IMR-90 (cell line): ENCODE measurements around the gene KBTBD7. TPM values are rescaled to one million over a fixed set of nuclear protein-coding genes. Genes with fewer than 3 reads are reported as not detected.
A peak's percentile ranks its signal among the peaks of the same experiment; 100 is the strongest.

Experiments used
- ATAC-seq: fragments of 200-7000 bp; cut with Tn5 transposase; 2 replicates; pipeline ENCODE4 v1.9.1; 2020; ENCODE audit warnings: low read depth, mild to moderate bottlenecking, moderate library complexity
- Bru-seq: library from RNA; stranded (reverse); fragments of 400-500 nt; gene quantifications from one replicate; lab custom pipeline; 2021; lab: Mats Ljungman, UMichigan
- BruChase-seq, 2 experiments: library from RNA; stranded (reverse); fragments of 400-500 nt; gene quantifications; one replicate each; lab custom pipeline; 2021; lab: Mats Ljungman, UMichigan
- BruUV-seq: library from RNA; stranded (reverse); fragments of 400-500 nt; replicated peaks from 2 replicates; lab custom pipeline; 2021; lab: Mats Ljungman, UMichigan
- CTCF ChIA-PET: fragments of 300-600 bp; formaldehyde crosslinking; extraction: SDS; loops from one replicate; lab custom pipeline; 2021; ENCODE audit warnings: antibody characterized with exemption; lab: Yijun Ruan, JAX
- POLR2A ChIA-PET: fragments of 300-600 bp; sonication (Branson Sonifier 250); formaldehyde crosslinking; loops from one replicate; lab custom pipeline; 2022; ENCODE audit warnings: antibody characterized with exemption; ENCODE audit not compliant: unreplicated experiment; lab: Charles Lee
- DNase-seq: peaks from one replicate; pipeline ENCODE4 v3.0.0; 2013
- H2AFZ ChIP-seq: replicated peaks from 2 replicates; pipeline ENCODE3; 2013; ENCODE audit warnings: low read length, mild to moderate bottlenecking; ENCODE audit not compliant: poor library complexity
- H2AK5ac ChIP-seq: 2 replicates; pipeline ENCODE4 v1.6.1; 2013; ENCODE audit warnings: low read depth, low read length, inconsistent platforms
- H2AK9ac ChIP-seq: replicated peaks from 2 replicates; pipeline ENCODE3; 2013; ENCODE audit warnings: mild to moderate bottlenecking, low read depth, low read length, moderate library complexity; ENCODE audit not compliant: poor library complexity
- H2BK120ac ChIP-seq: 2 replicates; pipeline ENCODE4 v1.6.1; 2013; ENCODE audit warnings: low read depth, low read length, inconsistent platforms
- H2BK15ac ChIP-seq: 3 replicates; pipeline ENCODE4 v1.6.1; 2013; ENCODE audit warnings: low read depth, low read length, inconsistent platforms
- H2BK20ac ChIP-seq: 2 replicates; pipeline ENCODE4 v1.6.1; 2013; ENCODE audit warnings: low read depth, mild to moderate bottlenecking, inconsistent platforms, low read length, moderate library complexity
- H2BK5ac ChIP-seq: 2 replicates; pipeline ENCODE4 v1.6.1; 2013; ENCODE audit warnings: mild to moderate bottlenecking, low read depth, low read length, inconsistent platforms; ENCODE audit not compliant: poor library complexity, severe bottlenecking
- H3K14ac ChIP-seq: replicated peaks from 2 replicates; pipeline ENCODE4 v1.6.1; 2013; ENCODE audit warnings: low read depth, low read length, inconsistent platforms
- H3K18ac ChIP-seq: 2 replicates; pipeline ENCODE4 v1.6.1; 2013; ENCODE audit warnings: low read depth, low read length, control low read depth
- H3K23ac ChIP-seq: 2 replicates; pipeline ENCODE4 v1.6.1; 2013; ENCODE audit warnings: low read depth, low read length, inconsistent platforms
- H3K27ac ChIP-seq: 2 replicates; pipeline ENCODE4 v1.5.1; 2013; ENCODE audit warnings: mild to moderate bottlenecking, control low read depth, low read length; ENCODE audit not compliant: insufficient read depth
- H3K27me3 ChIP-seq: 2 replicates; pipeline ENCODE4 v1.6.1; 2013; ENCODE audit warnings: low read length; ENCODE audit not compliant: control insufficient read depth, insufficient read depth
- H3K36me3 ChIP-seq: 2 replicates; pipeline ENCODE4 v1.6.1; 2013; ENCODE audit warnings: low read length, mixed read lengths; ENCODE audit not compliant: control insufficient read depth, insufficient read depth
- H3K4ac ChIP-seq: 2 replicates; pipeline ENCODE4 v1.6.1; 2013; ENCODE audit warnings: low read depth, low read length, inconsistent platforms
- H3K4me1 ChIP-seq: 2 replicates; pipeline ENCODE4 v1.6.1; 2013; ENCODE audit warnings: low read length, mixed read lengths; ENCODE audit not compliant: control insufficient read depth, insufficient read depth
- H3K4me2 ChIP-seq: 2 replicates; pipeline ENCODE4 v1.6.1; 2013; ENCODE audit warnings: low read depth, mild to moderate bottlenecking, control low read depth, low read length, moderate library complexity
- H3K4me3 ChIP-seq: 2 replicates; pipeline ENCODE4 v1.5.1; 2013; ENCODE audit warnings: low read depth, mild to moderate bottlenecking, control low read depth, low read length, moderate library complexity; ENCODE audit not compliant: insufficient read depth
- H3K56ac ChIP-seq: 2 replicates; pipeline ENCODE4 v1.6.1; 2013; ENCODE audit warnings: low read length, inconsistent platforms; ENCODE audit not compliant: insufficient read depth; ENCODE audit errors: extremely low read depth
- H3K79me1 ChIP-seq, 2 experiments: 2 replicates each; pipeline ENCODE4 v1.6.1; 2013; ENCODE audit warnings: low read length in 2 of 2, inconsistent platforms in 1 of 2, low read depth in 1 of 2
- H3K9ac ChIP-seq: 2 replicates; pipeline ENCODE4 v1.6.1; 2013; ENCODE audit warnings: low read depth, low read length, control low read depth
- H3K9me1 ChIP-seq: 2 replicates; pipeline ENCODE4 v1.6.1; 2013; ENCODE audit warnings: low read length, inconsistent platforms; ENCODE audit not compliant: insufficient read depth
- H3K9me3 ChIP-seq: 2 replicates; pipeline ENCODE4 v1.6.1; 2013; ENCODE audit warnings: low read length; ENCODE audit not compliant: control insufficient read depth, insufficient read depth
- H4K20me1 ChIP-seq: 2 replicates; pipeline ENCODE4 v1.6.1; 2013; ENCODE audit warnings: low read length, inconsistent platforms; ENCODE audit not compliant: insufficient read depth
- H4K5ac ChIP-seq: 2 replicates; pipeline ENCODE4 v1.6.1; 2013; ENCODE audit warnings: mild to moderate bottlenecking, low read depth, low read length, control low read depth
- H4K8ac ChIP-seq, 2 experiments: 2 replicates each; pipeline ENCODE4 v1.6.1; 2013; ENCODE audit warnings: low read depth in 2 of 2, low read length in 2 of 2, control low read depth in 1 of 2, inconsistent platforms in 1 of 2
- H4K91ac ChIP-seq: 2 replicates; pipeline ENCODE4 v1.6.1; 2013; ENCODE audit warnings: low read depth, low read length, inconsistent platforms; ENCODE audit not compliant: insufficient read depth
- CEBPB ChIP-seq: IDR thresholded peaks from 2 replicates; pipeline ENCODE4 v1.6.1; 2012; ENCODE audit warnings: low read depth, low read length, improper control_type of control experiment
- CHD1 ChIP-seq: IDR thresholded peaks from 2 replicates; pipeline ENCODE4 v1.6.1; 2012; ENCODE audit warnings: low read depth, low read length, improper control_type of control experiment
- CTCF ChIP-seq: conservative IDR thresholded peaks from 2 replicates; pipeline ENCODE4 v1.5.1; 2012; ENCODE audit warnings: mild to moderate bottlenecking, low read depth, low read length, improper control_type of control experiment
- FOS ChIP-seq: fragments of 150-350 bp; IDR thresholded peaks from 2 replicates; pipeline ENCODE4 v1.6.1; 2016; ENCODE audit warnings: low read depth, low read length
- MAFK ChIP-seq: IDR thresholded peaks from 2 replicates; pipeline ENCODE4 v1.6.1; 2012; ENCODE audit warnings: low read depth, low read length, improper control_type of control experiment
- MXI1 ChIP-seq: IDR thresholded peaks from 2 replicates; pipeline ENCODE4 v1.6.1; 2012; ENCODE audit warnings: low read depth, mild to moderate bottlenecking, low read length, moderate library complexity, borderline replicate concordance
- NFE2L2 ChIP-seq: fragments of 150-350 bp; IDR thresholded peaks from 2 replicates; pipeline ENCODE4 v1.6.1; 2016; ENCODE audit warnings: low read depth, mild to moderate bottlenecking, low read length
- POLR2A ChIP-seq: IDR thresholded peaks from 2 replicates; pipeline ENCODE4 v1.6.1; 2012; ENCODE audit warnings: mild to moderate bottlenecking, low read depth, low read length
- RCOR1 ChIP-seq: IDR thresholded peaks from 2 replicates; pipeline ENCODE4 v1.6.1; 2012; ENCODE audit warnings: mild to moderate bottlenecking, low read length, improper control_type of control experiment; ENCODE audit not compliant: insufficient replicate concordance
- RFX5 ChIP-seq: IDR thresholded peaks from 2 replicates; pipeline ENCODE4 v1.8.0; 2012; ENCODE audit warnings: low read depth, mild to moderate bottlenecking, low read length, moderate library complexity
- SMC3 ChIP-seq: fragments of 150-350 bp; IDR thresholded peaks from 2 replicates; pipeline ENCODE4 v1.6.1; 2016; ENCODE audit warnings: low read depth, mild to moderate bottlenecking, antibody characterized with exemption, low read length, moderate library complexity
- WGBS, 2 experiments: methylation state at CpG; one replicate each; pipeline versions ENCODE4 v1.1.5 to v1.1.7; 2013; ENCODE audit warnings: missing lambda C conversion rate in 2 of 2; ENCODE audit not compliant: insufficient read length in 1 of 2; ENCODE audit errors: extremely low coverage in 2 of 2; 5-methylcytosine and 5-hydroxymethylcytosine counted together
- dilution Hi-C: fragments of 300-500 bp; cut with HindIII; formaldehyde crosslinking; loops from one replicate; pipeline ENCODE4 v1.14.3; 2018; ENCODE audit warnings: low sequenced_read_pairs; ENCODE audit not compliant: unreplicated experiment
- in situ Hi-C: fragments of 300-500 bp; cut with MboI; formaldehyde crosslinking; loops from 3 replicates; pipeline ENCODE4 v1.14.3; 2019; ENCODE audit warnings: low sequenced_read_pairs, inconsistent platforms, mixed read lengths
- intact Hi-C: fragments of 100-400 bp; cut with micrococcal nuclease; formaldehyde crosslinking; loops from 2 replicates; pipeline ENCODE4 v1.10.0; 2022
- long read RNA-seq: library from polyadenylated mRNA; unstranded; transcript quantifications from one replicate; pipeline ENCODE4 v2.0.0, GENCODE V29; 2021; ENCODE audit not compliant: unreplicated experiment
- polyA plus RNA-seq, 3 experiments: library from polyadenylated mRNA; depleted of rRNA; stranded (reverse); fragments of >200 nt; gene quantifications; 2 replicates each; pipeline ENCODE4 v1.2.3, GENCODE V29; 2012; ENCODE audit warnings: low replicate concordance in 1 of 3
- total RNA-seq: library from RNA; depleted of rRNA; stranded (reverse); fragments of >200 nt; gene quantifications from 2 replicates; pipeline ENCODE4 v1.2.3, GENCODE V29; 2012; rRNA removed

Gene KBTBD7, protein sequence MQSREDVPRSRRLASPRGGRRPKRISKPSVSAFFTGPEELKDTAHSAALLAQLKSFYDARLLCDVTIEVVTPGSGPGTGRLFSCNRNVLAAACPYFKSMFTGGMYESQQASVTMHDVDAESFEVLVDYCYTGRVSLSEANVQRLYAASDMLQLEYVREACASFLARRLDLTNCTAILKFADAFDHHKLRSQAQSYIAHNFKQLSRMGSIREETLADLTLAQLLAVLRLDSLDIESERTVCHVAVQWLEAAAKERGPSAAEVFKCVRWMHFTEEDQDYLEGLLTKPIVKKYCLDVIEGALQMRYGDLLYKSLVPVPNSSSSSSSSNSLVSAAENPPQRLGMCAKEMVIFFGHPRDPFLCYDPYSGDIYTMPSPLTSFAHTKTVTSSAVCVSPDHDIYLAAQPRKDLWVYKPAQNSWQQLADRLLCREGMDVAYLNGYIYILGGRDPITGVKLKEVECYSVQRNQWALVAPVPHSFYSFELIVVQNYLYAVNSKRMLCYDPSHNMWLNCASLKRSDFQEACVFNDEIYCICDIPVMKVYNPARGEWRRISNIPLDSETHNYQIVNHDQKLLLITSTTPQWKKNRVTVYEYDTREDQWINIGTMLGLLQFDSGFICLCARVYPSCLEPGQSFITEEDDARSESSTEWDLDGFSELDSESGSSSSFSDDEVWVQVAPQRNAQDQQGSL
- total RNA-seq = 7.9 and 9.4 TPM in 2 replicates
- 1.8 and 2.1 TPM in 2 replicates for polyA plus RNA-seq (2012; rRNA removed)
- 1.0 and 1.5 TPM in 2 replicates for polyA plus RNA-seq (2012; cell fraction: cytosol; rRNA removed)
- 0.66 and 0.91 TPM in 2 replicates for polyA plus RNA-seq (2012; cell fraction: nucleus; rRNA removed; ENCODE audit: low replicate concordance)
- percentile 61 among the genes with signal in this experiment for Bru-seq, nascent RNA
- percentile 45 among the genes with signal in this experiment for BruChase-seq, experiment 1, labeled RNA remaining after a 6-hour chase
- percentile 79 among the genes with signal in this experiment for BruChase-seq, experiment 2, labeled RNA remaining after a 2-hour chase
- long read RNA-seq, full-length matches to known transcripts = 25 of 25 reads
- long read RNA-seq, partial matches to known transcripts = 0 of 25 reads
- long read RNA-seq, other reads (novel, unspliced or antisense) = 0 of 25 reads

DNA sequence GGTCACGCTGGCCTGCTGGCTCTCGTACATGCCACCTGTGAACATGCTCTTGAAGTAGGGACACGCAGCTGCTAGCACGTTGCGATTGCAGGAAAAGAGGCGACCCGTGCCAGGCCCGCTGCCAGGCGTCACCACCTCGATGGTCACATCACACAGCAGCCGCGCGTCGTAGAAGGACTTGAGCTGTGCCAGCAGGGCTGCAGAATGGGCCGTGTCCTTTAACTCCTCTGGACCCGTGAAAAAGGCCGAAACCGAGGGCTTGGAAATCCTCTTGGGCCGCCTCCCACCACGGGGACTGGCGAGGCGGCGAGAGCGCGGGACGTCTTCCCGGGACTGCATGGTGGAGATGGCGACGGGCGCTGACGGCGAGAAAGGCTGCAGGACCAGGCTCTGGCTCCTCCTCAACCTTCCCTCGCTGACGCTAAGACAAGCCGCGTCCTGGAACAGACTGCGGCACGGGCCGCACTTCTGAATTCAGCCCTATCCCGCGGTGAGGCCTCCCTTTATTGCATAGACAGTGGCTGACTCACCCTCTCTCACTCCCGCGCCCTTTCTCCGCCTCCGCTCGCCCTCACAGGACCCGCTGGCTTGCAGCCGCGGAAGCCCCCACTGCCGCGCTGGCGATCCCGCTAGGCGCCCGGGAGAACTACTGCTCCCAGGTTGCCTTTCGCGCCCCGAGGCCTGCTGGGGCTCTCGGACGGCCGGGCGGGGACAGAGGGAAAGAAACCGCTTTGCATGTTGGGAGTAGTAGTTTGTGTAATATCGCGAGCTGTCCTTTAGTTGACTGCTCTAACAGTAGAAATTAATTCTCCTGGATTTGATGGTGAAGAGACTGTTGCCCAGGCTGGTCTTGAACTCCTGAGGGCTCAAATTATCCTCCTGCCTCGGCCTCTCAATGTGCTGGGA is at the start of gene KBTBD7:
KBTBD7 (minus strand) TSS at position 651 of the 906 bp plus-strand sequence; CDS start at position 339, 312 bp downstream.
- peak within 1 kb of the TSS; percentile 42 for H3K4me3 ChIP-seq
- peak within 1 kb of the TSS; percentile 91 for H4K91ac ChIP-seq
- H4K20me1 ChIP-seq = no peaks in the 10 kb centered on the region
- ChIA-PET POLR2A (no interaction called here), CTCF (no interaction called here)
- peak within 1 kb of the TSS; percentile 79 for H3K4me2 ChIP-seq
- in situ Hi-C loops = no loop called here
- peak within 1 kb of the TSS; percentile 92 for H3K27ac ChIP-seq
- H3K4ac ChIP-seq = peak within 1 kb of the TSS; percentile 89
- intact Hi-C loops = loop anchor here (2.0 kb wide), 1 partner anchor 55 kb away; no protein-coding TSS in a partner anchor
- peak within 1 kb of the TSS; percentile 86 for H2AK9ac ChIP-seq
- peak; percentile 98 for ATAC-seq
- H3K23ac ChIP-seq = peak within 1 kb of the TSS; percentile 37
- peak within 1 kb of the TSS; percentile 94 for H2BK5ac ChIP-seq
- peak within 1 kb of the TSS; percentile 71 for H3K9ac ChIP-seq
- peak within 1 kb of the TSS; percentile 91 for H2BK120ac ChIP-seq
- H2BK15ac ChIP-seq = peak within 1 kb of the TSS; percentile 59; the same call in 2 of the 3 replicates
- peak within 1 kb of the TSS; percentile 66 to 96 for H4K8ac ChIP-seq
- H3K18ac ChIP-seq = peak within 1 kb of the TSS; percentile 70
- H3K27me3 ChIP-seq = no peaks in the 10 kb centered on the region
- no peaks in the 10 kb centered on the region for H3K9me1 ChIP-seq
- H3K56ac ChIP-seq = peak within 1 kb of the TSS; percentile 63
- peaks cover 5% of the 10 kb centered on the region for H3K9me3 ChIP-seq
- peak; percentile 98 for DNase-seq
- WGBS, 2 experiments = 20% methylated on average over 44 of the region's 66 CpGs; no CpG with 5 or more reads in 1 of the 2 experiments
- H2AFZ ChIP-seq = peak within 1 kb of the TSS; percentile 95
- no TSS peak for BruUV-seq
- peaks cover 11 to 19% of the 10 kb centered on the region in 2 experiments for H3K79me1 ChIP-seq
- H2BK20ac ChIP-seq = peak within 1 kb of the TSS; percentile 91
- H2AK5ac ChIP-seq = peak within 1 kb of the TSS; percentile 57
- peak within 1 kb of the TSS; percentile 90 for H3K14ac ChIP-seq
- dilution Hi-C loops = no loop called here
- peaks cover 2% of the 10 kb centered on the region; the same call in 1 of the 2 replicates for H3K36me3 ChIP-seq
- peaks cover 7% of the 10 kb centered on the region for H3K4me1 ChIP-seq
- H4K5ac ChIP-seq = peak within 1 kb of the TSS; percentile 87
- peak; percentile 82; the same call in 1 of the 2 replicates for TF ChIP-seq FOS
- TF ChIP-seq CTCF = no peak
- 0 out of 2 replicates have a peak, but pooled peaks have one; percentile 1 for TF ChIP-seq MAFK
- peak; percentile 85 for TF ChIP-seq CEBPB
- peak; percentile 60; the same call in 1 of the 2 replicates for TF ChIP-seq MXI1
- TF ChIP-seq NFE2L2 = no peak; the same call in 1 of the 2 replicates
- TF ChIP-seq RFX5 = no peak
- no peak for TF ChIP-seq SMC3
- no peak for TF ChIP-seq RCOR1
- no peak for TF ChIP-seq CHD1
- TF ChIP-seq POLR2A = peak; percentile 67; the same call in 1 of the 2 replicates
